ENCODE results near the gene CACNB4.

CACNB4 gene

GRCh38 chr2:151790689-151791088 lies 308.2 kb downstream of the CACNB4 start:
- no peak for TF ChIP-seq CTCF (IDR thresholded peaks at IDR 0.05; ENCODE audit: low read depth, low read length)

GRCh38 chr2:151789055-151789834 lies 309.6 kb downstream of the CACNB4 start:
- TF ChIP-seq CTCF (IDR thresholded peaks at IDR 0.05; ENCODE audit: low read depth, low read length) = no peak
- no peak overlapping the region for H3K4me3 ChIP-seq (ENCODE audit: low read depth, low read length)

More at GRCh38 chr2:151790689-151791088, 308.2 kb downstream of the CACNB4 start:
- H3K4me3 ChIP-seq (ENCODE audit: low read depth, low read length) = no peak overlapping the region

GRCh38 chr2:151786483-151786882 lies 312.4 kb downstream of the CACNB4 start:
- H3K4me3 ChIP-seq (ENCODE audit: low read depth, low read length) = no peak overlapping the region
- no peak for TF ChIP-seq CTCF (IDR thresholded peaks at IDR 0.05; ENCODE audit: low read depth, low read length)

- no peak for TF ChIP-seq CTCF (IDR thresholded peaks at IDR 0.05; ENCODE audit: low read depth, low read length)
- no peak overlapping the region for H3K4me3 ChIP-seq (ENCODE audit: low read depth, low read length)
Observed at GRCh38 chr2:151786077-151786476, 312.8 kb downstream of the CACNB4 start.

- TF ChIP-seq CTCF (IDR thresholded peaks at IDR 0.05; ENCODE audit: low read depth, low read length) = no peak
Observed at GRCh38 chr2:151783133-151783520, 315.7 kb downstream of the CACNB4 start.

More at GRCh38 chr2:151783133-151783520, 315.7 kb downstream of the CACNB4 start:
- H3K4me3 ChIP-seq (ENCODE audit: low read depth, low read length) = no peak overlapping the region
